Muscle of leg (tissue), 11 donors: ENCODE measurements around the gene DLX1. TPM values are rescaled to one million over a fixed set of nuclear protein-coding genes. Genes with fewer than 3 reads are reported as not detected.
"Not testable (repeated sequence)": the region's sequence is repeated elsewhere in the genome, so short reads cannot be mapped to it uniquely, and the experiment has no call there.

ENCODE experiments used
- DNase-seq: peaks from one replicate; pipeline ENCODE4 v3.0.0; 2013
- H3K27ac ChIP-seq: one replicate; pipeline ENCODE4 v1.5.1; 2013; ENCODE audit warnings: mild to moderate bottlenecking, low read length, control low read depth
- H3K27me3 ChIP-seq: one replicate; pipeline ENCODE4 v1.6.1; 2013; ENCODE audit warnings: low read length; ENCODE audit not compliant: control insufficient read depth, insufficient read depth
- H3K36me3 ChIP-seq: one replicate; pipeline ENCODE4 v1.6.1; 2013; ENCODE audit warnings: low read length; ENCODE audit not compliant: control insufficient read depth, insufficient read depth
- H3K4me1 ChIP-seq: one replicate; pipeline ENCODE4 v1.6.1; 2013; ENCODE audit warnings: low read length; ENCODE audit not compliant: control insufficient read depth, insufficient read depth
- H3K4me3 ChIP-seq: one replicate; pipeline ENCODE4 v1.5.1; 2013; ENCODE audit warnings: low read length, control low read depth
- H3K9me3 ChIP-seq: replicated peaks from 2 replicates; pipeline ENCODE4 v1.6.1; 2013; ENCODE audit warnings: low read depth, low read length; ENCODE audit not compliant: control insufficient read depth
- WGBS: methylation state at CpG from one replicate; pipeline ENCODE4 v1.1.5; 2013; ENCODE audit warnings: missing lambda C conversion rate; ENCODE audit not compliant: insufficient coverage; 5-methylcytosine and 5-hydroxymethylcytosine counted together
- polyA plus RNA-seq, 8 donors: library from polyadenylated mRNA; unstranded; fragments of 120-200 nt; gene quantifications; one replicate each; pipeline versions ENCODE4 v1.2.1 to v1.2.3, GENCODE V29; 2013; ENCODE audit warnings: inconsistent platforms in 1 of 8, low replicate concordance in 1 of 8; ENCODE audit not compliant: insufficient read length in 8 of 8, insufficient read depth in 1 of 8
- total RNA-seq: library from RNA; stranded (reverse); fragments of 120-200 nt; gene quantifications from one replicate; pipeline ENCODE4 v1.2.4, GENCODE V29; 2013

Gene DLX1
- total and polyA plus RNA-seq, 9 donors: 0.09 to 0.60 (median 0.31) TPM

GRCh38 chr2:172116107-172116506 lies 30.8 kb downstream of the DLX1 start:
- Histone ChIP-seq H3K27ac (no peak overlapping the region), H3K4me1 (no peaks in the 10 kb centered on the region), H3K9me3 (no peaks in the 10 kb centered on the region), H3K27me3 (peaks cover 2% of the 10 kb centered on the region), H3K36me3 (no peaks in the 10 kb centered on the region), H3K4me3 (no peak overlapping the region)
- WGBS: 55% methylated on average over 4 of the region's 5 CpGs
- no peak for DNase-seq

- no peak overlapping the region for H3K4me3 ChIP-seq
- H3K4me1 ChIP-seq: no peaks in the 10 kb centered on the region
- no peaks in the 10 kb centered on the region for H3K36me3 ChIP-seq
- no peak for DNase-seq
- no peak overlapping the region for H3K27ac ChIP-seq
- H3K9me3 ChIP-seq: no peaks in the 10 kb centered on the region
- H3K27me3 ChIP-seq: no peaks in the 10 kb centered on the region
These were observed 33.8 kb downstream of the DLX1 start for GRCh38 chr2:172119089-172119488.

GRCh38 chr2:172120118-172120517 lies 34.8 kb downstream of the DLX1 start:
- DNase-seq: no peak
- WGBS: no CpG with 5 or more reads among the region's 2 CpGs

DNA sequence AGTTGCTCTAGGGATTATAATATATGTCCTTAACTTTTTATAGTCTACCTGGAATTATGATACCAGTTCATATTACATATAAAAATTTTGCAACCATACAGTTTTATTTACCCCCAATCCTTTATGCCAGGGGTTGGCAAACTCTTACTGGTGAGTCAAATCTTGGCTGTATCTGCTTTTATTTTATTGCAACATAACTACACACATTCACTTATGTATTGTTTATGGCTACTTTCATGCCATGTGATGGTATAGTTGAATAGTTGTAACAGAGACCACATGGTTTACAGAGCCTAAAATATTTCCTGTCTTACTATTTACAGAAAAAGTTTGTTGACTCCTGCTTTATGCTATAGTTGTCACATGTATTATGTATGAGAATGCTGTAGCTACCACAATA lies 43.2 kb downstream of the DLX1 start:
- peaks cover 5% of the 10 kb centered on the region for H3K9me3 ChIP-seq
- no peak overlapping the region for H3K4me3 ChIP-seq
- DNase-seq: no peak
- H3K27ac ChIP-seq: no peak overlapping the region
- H3K36me3 ChIP-seq: no peaks in the 10 kb centered on the region
- no peaks in the 10 kb centered on the region for H3K27me3 ChIP-seq
- no peaks in the 10 kb centered on the region for H3K4me1 ChIP-seq

More at GRCh38 chr2:172120118-172120517, 34.8 kb downstream of the DLX1 start:
- no peaks in the 10 kb centered on the region for H3K4me1 ChIP-seq
- no peaks in the 10 kb centered on the region for H3K9me3 ChIP-seq
- H3K4me3 ChIP-seq: no peak overlapping the region
- H3K27me3 ChIP-seq: no peaks in the 10 kb centered on the region
- H3K36me3 ChIP-seq: no peaks in the 10 kb centered on the region
- no peak overlapping the region for H3K27ac ChIP-seq

DNA sequence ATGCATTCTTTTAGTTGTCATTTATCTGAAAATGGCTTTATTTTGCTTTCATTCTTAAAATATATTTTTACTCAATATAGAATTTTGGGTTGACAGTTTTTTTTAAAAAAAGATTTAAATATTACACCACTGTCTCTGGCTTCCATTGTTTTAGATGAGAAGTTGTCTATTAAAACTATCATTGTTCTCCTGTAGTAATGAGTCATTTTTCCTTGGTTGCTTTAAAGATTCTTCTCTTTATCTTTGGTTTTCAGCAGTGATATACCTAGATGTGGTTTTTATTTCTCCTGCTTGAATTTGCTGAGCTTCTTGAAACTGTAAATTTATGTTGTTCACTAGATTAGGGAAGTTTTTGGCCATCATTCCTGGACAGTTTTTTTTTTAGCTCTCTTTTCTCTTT lies 44.1 kb downstream of the DLX1 start:
- H3K36me3 ChIP-seq: no peaks in the 10 kb centered on the region
- no peaks in the 10 kb centered on the region for H3K4me1 ChIP-seq
- H3K27ac ChIP-seq: no peak overlapping the region
- peaks cover 5% of the 10 kb centered on the region for H3K9me3 ChIP-seq
- no peak for DNase-seq
- H3K4me3 ChIP-seq: no peak overlapping the region
- no peaks in the 10 kb centered on the region for H3K27me3 ChIP-seq

GRCh38 chr2:172131713-172132555 lies 46.6 kb downstream of the DLX1 start:
- Histone ChIP-seq H3K27ac (no peak overlapping the region), H3K4me3 (no peak overlapping the region), H3K36me3 (no peaks in the 10 kb centered on the region), H3K4me1 (no peaks in the 10 kb centered on the region), H3K27me3 (no peaks in the 10 kb centered on the region), H3K9me3 (peaks cover 5% of the 10 kb centered on the region)
- whole genome bisulfite sequencing: 84% methylated on average over 2 of the region's 5 CpGs
- no peak for DNase-seq

- Histone ChIP-seq H3K27ac (no peak overlapping the region), H3K4me3 (no peak overlapping the region), H3K27me3 (no peaks in the 10 kb centered on the region), H3K36me3 (no peaks in the 10 kb centered on the region), H3K4me1 (no peaks in the 10 kb centered on the region), H3K9me3 (peaks cover 3% of the 10 kb centered on the region)
- no peak for DNase-seq
- 76% methylated on average over 2 of the region's 3 CpGs for WGBS
These were observed 49.0 kb downstream of the DLX1 start for GRCh38 chr2:172134270-172134669.

DNA sequence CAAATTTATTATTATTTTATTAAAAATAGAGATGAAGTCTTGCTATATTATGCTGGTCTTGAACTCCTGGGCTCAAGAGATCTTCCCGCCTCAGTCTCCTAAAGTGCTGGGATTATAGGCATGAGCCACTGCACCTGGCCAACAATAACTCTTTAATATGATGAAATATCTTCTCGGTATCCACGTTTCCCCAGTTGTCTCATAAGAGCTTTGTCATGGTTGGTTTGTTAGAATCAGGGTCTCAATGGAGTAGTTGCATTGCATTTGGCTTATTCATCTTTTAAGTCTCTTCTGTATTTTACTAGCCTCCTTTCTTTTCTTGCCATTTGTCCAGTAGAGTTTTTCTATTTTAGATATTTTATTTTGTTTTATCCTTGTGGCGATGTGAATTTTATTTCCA lies 50.1 kb downstream of the DLX1 start:
- Histone ChIP-seq H3K36me3 (no peaks in the 10 kb centered on the region), H3K4me3 (no peak overlapping the region), H3K4me1 (no peaks in the 10 kb centered on the region), H3K27ac (no peak overlapping the region), H3K27me3 (no peaks in the 10 kb centered on the region), H3K9me3 (peaks cover 3% of the 10 kb centered on the region)
- DNase-seq: no peak
- WGBS: no CpG with 5 or more reads among the region's 4 CpGs

- H3K27me3 ChIP-seq: no peaks in the 10 kb centered on the region
- DNase-seq: no peak
- no peaks in the 10 kb centered on the region for H3K4me1 ChIP-seq
- WGBS: no CpG with 5 or more reads among the region's 2 CpGs
- no peak overlapping the region for H3K27ac ChIP-seq
- H3K9me3 ChIP-seq: no peaks in the 10 kb centered on the region
- no peaks in the 10 kb centered on the region for H3K36me3 ChIP-seq
- H3K4me3 ChIP-seq: no peak overlapping the region
These were observed 51.8 kb downstream of the DLX1 start for GRCh38 chr2:172137109-172137508.

DNA sequence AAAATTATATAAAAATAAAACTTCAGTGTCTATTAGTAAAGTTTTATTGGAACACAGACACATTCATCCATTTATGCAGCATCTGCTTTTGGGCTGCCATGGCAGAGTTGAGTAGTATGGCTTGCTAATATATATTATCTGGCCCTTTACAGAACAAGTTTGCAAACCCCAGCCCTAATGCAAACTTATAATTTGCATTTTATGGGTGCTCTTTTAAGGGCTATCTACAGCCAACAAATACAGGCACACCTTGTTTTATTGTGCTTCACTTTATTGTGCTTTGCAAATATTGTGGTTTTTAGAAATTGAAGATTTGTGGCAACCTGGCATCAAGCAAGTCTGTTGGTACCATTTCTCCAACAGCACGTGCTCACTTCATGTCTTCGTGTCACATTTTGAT lies 52.6 kb downstream of the DLX1 start:
- H3K9me3 ChIP-seq: no peaks in the 10 kb centered on the region
- no peaks in the 10 kb centered on the region for H3K4me1 ChIP-seq
- H3K27me3 ChIP-seq: no peaks in the 10 kb centered on the region
- H3K36me3 ChIP-seq: no peaks in the 10 kb centered on the region
- no peak for DNase-seq
- WGBS: no CpG with 5 or more reads among the region's 2 CpGs
- H3K27ac ChIP-seq: no peak overlapping the region
- H3K4me3 ChIP-seq: no peak overlapping the region

GRCh38 chr2:172138727-172139126 lies 53.4 kb downstream of the DLX1 start:
- not testable (repeated sequence) for H3K36me3 ChIP-seq, H3K27me3 ChIP-seq, H3K9me3 ChIP-seq, H3K4me3 ChIP-seq, H3K4me1 ChIP-seq, DNase-seq, H3K27ac ChIP-seq
- WGBS: no CpG with 5 or more reads among the region's 1 CpG
